GM12872 (cell line): Measurements from ENCODE around the gene NFYC.

Source experiments
- TF ChIP-seq, protein P1 (sequence below): IDR thresholded peaks from 3 replicates; pipeline ENCODE4 v1.5.1; 2011; ENCODE audit warnings: low read depth, mild to moderate bottlenecking, low read length, moderate library complexity; ENCODE audit not compliant: insufficient read depth

NFYC gene

DNA sequence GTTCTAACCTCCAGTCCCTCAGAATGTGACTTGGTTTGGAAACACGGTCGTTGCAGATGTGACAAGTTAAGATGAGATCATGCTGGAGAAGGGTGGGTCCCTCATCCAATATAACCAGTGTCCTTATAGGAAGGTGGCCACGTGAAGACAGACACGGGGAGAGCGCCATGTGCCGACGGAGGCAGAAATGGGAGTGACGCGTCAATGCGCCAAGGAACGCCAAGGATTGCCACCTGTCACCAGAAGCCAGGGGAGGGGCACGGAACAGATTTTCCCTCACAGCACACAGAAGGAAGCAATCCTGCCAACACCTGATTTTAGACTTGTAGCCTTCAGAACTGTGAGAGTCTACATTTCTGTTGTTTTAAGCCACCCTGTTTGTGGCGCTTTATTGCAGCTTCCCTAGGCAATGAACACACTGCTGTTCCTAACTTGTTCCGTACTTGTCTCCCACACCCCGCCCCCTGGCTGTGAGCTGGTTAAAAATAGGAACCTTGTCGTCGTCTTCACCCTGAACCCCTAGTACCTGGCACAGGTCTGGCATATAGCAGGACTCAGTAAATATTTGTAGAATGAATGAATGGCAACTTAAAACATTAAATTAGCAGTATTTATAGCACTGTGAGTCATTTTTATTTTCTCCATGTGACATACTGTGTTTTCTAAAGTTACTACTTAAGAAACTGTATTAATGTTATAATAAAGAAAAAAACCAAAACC is 40.2 kb upstream of the NFYC start:
- TF ChIP-seq, protein P1, sequence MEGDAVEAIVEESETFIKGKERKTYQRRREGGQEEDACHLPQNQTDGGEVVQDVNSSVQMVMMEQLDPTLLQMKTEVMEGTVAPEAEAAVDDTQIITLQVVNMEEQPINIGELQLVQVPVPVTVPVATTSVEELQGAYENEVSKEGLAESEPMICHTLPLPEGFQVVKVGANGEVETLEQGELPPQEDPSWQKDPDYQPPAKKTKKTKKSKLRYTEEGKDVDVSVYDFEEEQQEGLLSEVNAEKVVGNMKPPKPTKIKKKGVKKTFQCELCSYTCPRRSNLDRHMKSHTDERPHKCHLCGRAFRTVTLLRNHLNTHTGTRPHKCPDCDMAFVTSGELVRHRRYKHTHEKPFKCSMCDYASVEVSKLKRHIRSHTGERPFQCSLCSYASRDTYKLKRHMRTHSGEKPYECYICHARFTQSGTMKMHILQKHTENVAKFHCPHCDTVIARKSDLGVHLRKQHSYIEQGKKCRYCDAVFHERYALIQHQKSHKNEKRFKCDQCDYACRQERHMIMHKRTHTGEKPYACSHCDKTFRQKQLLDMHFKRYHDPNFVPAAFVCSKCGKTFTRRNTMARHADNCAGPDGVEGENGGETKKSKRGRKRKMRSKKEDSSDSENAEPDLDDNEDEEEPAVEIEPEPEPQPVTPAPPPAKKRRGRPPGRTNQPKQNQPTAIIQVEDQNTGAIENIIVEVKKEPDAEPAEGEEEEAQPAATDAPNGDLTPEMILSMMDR, result no peak

DNA sequence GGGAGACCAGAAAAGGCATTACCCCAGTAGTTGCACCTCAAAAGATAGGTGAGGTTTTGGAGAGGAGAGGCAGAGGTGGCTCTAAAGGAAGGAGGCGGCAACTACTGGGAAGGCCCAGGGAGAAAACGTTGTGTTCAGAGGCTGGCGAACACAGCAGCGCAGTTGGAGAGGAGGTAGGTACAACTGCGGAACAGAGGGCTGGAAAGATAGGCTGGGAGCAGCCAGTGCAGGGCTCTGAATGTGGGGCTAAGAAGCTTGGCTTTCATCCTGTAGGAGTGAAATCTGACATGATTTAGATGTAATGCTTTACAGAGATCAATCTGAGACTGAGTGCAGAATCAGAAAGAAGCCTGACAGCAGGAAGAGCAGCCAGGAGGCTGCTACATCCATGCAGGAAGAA is 39.0 kb upstream of the NFYC start:
- TF ChIP-seq, protein P1, result no peak

DNA sequence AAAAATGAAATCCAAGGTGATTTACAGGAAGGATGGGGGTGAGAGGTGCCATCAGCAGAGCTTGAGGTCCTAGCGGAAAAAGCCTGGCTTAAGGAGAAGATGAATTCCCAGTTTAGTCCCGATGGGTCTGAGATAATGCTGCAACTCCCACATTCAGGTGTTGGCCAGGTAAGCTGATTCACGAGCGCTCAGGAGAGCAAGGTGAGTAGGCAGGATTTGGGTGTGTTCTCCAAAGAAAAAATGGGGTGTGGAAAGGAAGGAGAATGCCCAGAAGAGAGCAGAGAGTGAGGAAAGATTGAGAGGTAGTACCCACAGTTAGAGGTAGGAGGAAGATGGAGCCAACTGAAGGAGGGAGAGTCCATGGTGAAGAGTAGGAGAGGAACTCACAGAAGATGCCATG is 38.5 kb upstream of the NFYC start:
- TF ChIP-seq, protein P1, result no peak

DNA sequence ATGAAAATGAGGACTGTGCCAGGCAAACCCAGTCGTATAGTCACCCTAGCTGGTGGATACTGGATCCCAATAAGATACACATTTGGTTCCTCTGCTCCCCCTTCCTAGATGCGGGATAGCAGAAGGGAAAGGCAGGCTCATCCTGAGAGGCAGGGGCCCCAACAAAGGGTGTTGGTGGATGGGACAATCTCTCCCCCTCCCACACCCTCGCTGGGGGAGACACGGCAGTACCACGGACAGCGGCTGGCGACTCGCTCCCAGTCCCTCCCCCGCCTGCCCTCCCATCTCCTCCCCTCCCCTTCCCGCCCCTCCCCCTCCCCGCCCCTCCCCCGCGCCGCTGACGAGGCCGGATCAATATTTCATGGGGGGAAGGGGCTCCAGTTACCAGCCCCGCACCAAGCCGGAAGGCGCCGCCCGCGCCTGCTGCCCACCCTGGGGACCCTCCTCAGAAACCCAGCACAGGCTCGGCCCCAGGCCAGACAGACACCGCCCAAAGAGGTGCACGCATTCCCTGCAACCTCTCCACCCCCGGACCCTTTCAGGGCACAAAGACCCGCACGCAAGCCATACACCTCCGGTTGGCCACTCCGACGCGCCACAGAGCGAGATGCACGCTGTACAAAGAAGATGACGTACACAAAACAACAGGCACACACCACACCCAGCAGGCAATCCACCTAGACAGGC is 37.5 kb upstream of the NFYC start:
- TF ChIP-seq, protein P1, result no peak

DNA sequence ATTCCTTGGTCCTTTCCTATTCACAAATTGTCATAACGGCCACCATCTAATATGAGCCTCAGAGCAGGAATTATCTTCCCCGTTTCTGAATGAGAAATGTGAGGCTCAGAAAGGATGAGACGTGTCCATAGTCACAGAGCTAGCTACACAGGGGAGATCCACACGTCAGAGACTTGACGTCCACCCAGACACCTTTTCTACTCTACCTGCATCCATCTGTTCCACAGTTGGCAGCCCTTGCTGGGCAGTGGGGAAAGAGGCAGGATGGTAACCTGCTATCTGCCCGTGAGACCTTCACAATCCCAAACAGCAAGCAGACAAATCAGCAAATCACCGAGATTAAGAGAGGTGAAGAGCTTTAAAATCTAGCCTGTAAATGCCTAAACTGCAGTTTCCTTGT is 34.5 kb upstream of the NFYC start:
- TF ChIP-seq, protein P1, result no peak

DNA sequence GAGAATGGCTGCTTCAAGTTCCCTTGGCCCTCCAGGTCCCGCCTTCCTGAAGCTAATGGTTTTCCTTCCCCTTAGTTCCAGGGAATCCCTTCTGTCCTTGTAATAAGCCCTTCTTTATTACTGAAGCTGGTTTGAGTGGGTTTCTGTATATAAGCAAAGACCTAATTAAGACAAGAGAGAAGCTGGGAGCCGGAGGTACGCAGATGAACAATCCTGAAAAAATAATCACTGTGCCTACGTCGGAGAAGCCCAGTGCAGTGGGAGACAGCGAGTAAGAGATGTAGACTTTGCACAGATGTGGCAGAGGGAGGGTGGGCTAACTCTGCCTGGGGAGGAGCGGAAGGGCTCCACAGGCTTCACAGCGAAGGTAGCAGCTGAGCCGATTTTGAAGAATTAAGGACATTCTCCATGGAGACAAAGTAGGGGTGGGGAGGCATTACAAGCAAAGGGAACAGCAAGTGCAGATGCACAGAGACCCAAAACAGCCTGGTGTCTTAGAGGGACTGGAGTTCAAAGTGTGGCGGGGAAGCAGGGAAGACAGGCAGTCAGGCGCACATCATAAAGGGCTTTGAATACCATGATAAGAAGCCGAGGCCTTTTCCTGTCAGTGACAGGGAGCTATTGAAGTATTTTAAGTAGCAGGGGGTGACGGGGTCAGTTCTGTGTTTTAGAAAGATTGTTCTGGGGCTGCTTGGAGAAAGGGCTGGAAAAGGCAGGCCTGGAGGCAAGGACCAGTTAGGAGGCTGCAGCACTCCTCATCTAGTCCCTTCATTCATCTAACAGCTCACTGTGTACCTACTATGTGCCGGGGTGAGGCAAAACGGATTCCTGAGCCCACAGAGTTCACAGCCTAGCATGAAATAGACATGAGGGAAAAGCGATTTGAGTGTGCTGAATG is 32.5 kb upstream of the NFYC start:
- TF ChIP-seq, protein P1, result no peak

DNA sequence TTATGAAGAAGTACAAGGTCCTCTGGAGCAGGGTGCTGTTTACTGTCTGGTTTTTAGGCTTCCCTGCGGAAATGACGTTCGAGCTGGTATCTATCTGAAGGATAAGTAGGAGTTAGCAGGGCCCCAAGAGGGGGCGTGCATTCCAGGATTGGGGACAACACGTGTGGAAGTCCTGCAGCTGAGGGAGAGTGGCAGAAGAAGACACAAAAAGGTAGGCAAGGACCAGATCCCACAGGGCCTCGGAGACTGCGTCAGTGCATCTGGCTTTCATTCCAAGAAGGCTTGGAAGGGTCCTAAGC is 31.9 kb upstream of the NFYC start:
- TF ChIP-seq, protein P1, result no peak
